ENCODE measurements around the gene NFE2L3.

The NFE2L3 gene

DNA sequence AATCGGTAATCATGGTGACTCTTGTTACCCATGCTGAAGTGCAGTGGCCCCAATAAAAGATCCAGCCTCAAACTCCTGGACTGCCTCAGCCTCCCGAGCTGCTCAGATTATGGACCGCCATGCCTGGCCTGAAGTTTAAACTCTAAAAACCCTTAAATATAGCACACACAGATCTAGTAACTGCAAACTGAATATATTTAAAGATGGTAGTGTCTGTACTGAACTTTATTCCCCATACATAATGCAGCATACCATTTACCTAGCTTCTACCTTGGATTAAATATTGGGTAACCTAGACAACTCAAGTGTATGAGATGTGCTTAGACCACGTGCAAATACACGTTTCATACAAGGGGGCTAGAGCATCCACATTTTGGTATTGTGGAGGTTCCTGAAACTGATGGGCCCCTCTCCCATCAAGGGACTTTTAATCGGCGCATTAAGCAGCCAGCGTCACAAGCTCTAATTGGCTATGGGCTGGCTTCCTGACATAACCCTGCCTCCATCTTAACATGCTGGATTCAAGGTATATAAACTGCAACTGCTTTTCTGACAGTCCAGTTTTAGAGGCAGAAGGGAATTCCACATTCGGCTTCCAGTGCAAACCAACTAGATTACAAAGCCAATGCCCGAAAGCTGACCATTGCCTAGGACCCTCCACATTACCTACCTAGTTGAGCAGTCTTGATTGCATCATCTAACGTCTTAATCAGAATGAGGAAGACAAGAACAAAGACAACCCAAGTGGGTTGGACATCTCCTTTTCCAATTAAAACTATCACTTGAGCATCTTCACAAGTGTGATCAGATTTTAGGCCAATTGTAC lies 35.6 kb downstream of the NFE2L3 start:
- DNase-seq, result peak; percentile 45 to 60

DNA sequence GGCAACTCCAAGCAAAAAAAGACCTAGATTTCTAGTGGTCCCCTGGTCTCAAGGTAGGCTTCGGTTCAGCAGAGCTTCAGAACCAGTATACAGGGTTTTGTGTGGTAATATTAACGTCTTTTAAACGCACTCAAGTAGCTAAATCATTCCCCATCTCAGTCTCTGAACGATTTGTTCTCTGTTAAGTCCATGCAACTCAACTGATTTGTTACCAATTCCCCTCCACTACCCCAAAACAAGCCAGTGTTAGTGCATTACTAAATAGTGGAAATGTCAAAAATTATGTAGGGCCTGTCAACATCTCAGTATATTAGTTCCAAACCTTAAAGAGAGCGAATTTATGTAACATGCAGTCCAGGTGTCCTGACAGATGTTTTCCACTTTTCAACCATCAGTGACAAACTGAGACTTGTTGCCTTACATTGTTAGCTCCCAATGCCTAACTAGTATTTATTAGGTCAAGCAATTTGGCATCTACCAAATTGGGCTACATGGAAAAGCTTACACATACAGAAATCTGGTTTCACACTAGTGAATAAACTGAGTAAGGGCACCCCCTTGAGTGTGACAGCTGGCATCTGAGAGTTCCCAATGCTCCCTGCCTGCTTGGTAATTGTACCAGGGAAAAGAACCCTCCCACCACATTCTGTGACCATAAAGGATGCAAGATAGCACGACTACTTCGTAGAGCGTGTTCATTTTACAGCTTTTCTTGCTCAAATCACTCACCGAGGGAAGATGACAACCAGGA lies 36.4 kb downstream of the NFE2L3 start:
- peak in 1 of 2 donors; percentile 57 for DNase-seq

DNA sequence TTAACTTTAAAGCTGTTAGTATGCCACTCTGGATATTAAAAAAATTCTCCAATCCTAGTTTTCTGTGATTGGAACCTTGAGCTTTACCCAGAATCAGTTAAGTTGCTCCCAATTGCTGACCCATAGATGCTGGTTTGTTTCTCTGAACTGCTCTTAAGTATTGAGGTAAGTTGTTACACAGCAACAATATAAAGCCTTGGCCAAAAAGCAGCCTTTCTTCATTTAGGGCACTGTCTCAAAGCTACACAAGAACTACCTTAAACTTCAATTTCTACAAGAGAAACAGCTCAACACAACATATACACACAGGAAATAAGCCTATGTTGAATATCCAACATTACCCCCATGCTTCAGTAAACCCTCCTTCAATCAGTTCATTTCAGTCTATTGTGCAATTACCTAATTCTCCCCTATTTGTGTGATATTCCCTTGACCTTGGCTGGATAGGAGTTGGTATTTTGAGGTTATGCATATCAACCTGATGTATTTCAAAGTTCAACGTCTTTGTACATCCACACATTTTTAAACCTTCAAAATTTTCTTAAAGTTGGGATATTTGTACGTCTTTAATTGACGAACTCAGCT lies 37.1 kb downstream of the NFE2L3 start:
- DNase-seq, result peak in 1 of 2 donors; percentile 46

DNA sequence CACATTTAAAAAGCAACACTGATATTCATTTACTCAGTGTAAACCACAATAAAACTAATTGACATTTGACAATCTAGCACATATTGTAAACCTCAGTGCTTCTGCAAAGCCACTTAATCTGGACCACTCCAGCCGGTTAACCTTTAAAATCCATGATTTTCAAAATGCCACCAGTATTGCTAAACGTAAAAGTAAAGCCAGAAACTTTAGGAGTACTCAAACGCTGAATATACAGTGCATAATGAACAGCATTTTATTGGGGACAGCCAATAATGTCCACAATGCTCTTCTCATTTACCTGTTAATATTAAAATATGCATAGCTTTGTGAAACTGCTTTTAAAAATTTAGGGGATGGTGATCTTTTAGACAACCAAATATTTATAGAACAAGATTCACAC lies 37.7 kb downstream of the NFE2L3 start:
- no peak for DNase-seq

DNA sequence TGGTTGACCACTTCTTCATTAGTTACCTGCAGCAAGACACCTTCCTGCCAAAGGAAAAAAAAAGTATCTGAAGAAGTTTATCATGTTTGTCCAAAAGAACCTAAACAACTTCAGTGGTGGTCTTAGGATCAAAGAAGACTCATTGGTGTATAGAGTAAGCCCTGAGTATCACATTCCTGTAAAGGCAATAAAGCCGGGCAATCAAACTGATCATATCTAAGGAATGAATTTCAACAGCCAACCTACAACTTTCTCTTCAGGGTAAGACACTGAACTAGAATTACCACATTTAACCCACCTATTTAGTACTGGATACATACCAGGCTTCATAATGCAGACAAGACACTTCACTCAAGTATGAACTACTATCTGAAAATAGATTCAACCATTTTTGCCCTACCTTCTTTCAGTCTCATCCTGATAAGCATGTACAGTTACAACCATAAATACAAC lies 38.4 kb downstream of the NFE2L3 start:
- peak in 1 of 2 donors; percentile 34 for DNase-seq

DNA sequence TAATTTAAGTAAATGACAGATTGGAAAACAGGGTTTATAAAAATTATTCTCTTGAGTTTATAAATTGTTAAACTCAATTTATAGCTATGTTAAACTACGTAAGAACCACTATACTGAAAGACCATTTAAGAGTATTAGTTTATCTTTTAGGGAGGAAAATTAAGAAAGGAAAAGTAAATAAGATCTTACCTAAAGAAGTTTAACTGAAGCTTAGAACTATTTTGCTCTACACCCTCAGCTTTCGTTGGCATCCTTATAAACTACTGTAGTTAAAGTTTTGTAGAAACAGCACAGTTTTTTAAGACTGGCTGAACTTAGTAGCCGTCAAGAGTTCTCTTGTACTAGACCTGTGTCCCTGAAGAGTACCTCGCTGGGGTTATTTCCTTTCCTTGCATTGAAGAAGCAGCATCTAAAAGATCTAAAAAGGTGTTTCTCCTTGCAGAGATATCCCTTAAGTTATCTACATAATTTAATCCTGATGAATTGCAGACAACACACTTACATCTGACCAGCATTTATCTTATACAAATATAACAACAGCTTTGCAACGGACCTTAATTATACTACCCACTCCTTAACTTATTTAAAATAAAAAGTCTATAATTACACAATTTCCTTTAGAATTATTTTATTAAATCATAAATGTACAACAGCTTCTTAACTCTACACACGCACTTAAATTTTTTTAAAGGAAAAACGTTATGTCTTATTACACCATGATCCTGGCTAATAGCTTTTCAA lies 39.4 kb downstream of the NFE2L3 start:
- DNase-seq, result no peak

DNA sequence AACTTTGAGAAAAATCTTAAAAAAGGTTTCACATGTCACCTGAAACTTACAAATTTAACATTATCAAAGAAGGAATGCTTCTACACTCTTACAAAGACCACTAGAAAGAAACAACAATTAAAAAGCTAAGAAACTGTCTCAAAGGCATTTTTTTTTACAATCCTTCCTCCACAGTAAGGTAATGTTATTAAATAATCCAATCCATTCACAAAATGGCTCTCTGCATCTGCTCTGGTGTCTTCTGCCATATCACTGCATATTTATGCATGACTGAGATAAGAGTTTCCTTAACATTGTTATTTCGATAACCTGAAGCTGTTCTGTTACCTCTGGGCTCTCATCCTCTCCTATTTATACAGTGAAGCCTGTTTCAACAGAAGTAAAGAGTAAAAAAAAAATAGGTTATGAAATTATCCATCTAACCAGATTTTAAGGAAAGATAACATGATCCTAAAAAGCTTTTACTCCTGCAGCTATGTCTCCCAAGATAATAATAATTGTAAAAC lies 40.0 kb downstream of the NFE2L3 start:
- DNase-seq, result peak in 1 of 2 donors; percentile 18

DNA sequence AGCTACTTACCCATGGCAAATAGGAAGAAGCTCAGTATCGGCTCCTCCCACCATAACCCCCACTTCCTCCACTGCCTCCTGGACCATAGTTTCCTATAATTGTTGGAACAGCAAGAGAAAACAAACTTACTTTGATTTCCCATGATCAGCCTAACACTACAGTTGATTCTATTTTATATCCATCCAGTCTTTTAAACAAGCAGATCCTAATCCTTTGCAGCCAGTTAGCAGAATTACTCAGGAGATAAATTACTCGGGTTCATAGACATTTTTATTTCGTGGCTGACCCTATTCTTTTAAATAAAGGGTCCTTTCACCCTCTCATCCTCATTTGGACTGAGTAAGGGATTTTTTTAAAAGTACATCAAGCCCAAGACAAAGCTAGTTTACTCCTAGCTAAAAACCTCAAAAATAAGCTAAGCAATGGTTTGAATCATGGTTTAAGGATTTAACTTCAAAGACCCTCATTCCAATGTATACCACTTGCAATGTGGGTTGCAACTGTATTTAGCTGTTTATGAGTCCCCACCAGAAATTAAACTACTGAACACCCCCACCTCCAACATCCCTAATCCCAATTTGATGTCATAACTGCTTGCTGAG lies 40.6 kb downstream of the NFE2L3 start:
- peak in 1 of 2 donors; percentile 38 for DNase-seq

DNA sequence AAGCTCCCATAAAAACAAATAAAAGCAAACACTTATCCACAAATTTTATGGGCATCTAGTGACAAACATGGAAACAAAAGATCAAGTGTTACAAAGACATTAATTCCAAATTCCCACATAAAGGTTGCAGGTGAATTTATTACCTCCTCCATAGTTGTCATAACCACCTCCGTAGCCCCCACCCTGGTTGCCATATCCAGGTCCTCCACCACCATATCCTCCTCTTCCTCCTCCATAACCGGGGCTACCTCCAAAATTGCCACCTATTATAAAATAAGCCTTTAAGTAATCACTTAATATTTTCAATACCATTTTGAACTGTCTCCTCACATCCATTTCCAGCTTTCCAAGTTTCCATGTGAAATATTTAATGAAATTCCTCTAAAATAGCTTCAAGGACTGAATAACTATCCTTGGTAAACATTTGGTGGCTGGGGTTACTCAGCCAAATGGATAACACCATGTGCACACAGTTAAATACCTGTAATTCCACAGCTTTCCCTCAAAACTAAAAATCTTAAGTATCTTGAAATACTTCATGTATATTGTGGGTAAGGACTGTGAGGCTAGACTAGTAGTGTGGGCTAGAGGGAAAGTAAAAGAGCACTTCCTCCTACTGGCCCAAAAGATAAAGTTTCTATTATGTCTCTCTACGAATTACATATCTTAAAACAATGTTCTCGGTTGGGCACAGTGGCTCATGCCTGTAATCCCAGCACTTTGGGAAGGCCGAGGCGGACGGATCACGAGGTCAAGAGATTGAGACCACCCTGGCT lies 41.6 kb downstream of the NFE2L3 start:
- peak in 1 of 2 donors; percentile 37 for DNase-seq

DNA sequence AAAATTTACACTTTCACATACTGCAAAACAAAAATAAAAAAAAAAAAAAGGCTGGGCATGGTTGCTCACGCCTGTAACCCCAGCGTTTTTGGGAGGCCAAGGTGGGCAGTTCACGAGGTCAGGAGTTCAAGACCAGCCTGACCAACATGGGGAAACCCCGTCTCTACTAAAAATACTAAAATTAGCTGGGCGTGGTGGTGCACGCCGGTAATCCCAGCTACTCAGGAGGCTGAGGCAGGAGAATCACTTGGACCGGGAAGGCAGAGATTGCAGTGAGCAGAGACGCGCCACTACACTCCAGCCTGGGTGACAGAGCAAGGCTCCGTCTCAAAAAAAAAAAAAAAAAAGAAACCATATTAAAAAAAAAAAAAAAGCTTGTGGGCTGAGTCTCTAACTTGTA lies 42.8 kb downstream of the NFE2L3 start:
- DNase-seq, result peak in 1 of 2 donors; percentile 34

DNA sequence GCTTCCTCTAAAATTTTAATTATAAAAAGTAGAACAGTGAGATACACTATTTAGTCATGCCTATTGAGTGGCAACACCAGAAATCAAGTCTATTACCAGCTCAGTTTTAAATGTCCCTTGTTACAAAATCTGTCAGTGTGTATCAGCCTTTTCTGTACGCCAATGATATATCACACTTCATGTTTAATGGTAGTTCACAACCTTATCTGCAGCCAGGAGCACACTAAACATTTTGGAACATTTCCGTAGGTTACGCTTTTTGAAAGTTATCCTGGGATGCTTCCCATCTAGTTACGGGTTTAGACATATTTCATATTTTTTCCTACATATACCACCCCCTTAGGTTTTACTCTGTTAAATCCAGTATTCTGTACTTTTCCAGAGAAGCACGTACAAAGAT lies 43.2 kb downstream of the NFE2L3 start:
- peak in 1 of 2 donors; percentile 33 for DNase-seq

DNA sequence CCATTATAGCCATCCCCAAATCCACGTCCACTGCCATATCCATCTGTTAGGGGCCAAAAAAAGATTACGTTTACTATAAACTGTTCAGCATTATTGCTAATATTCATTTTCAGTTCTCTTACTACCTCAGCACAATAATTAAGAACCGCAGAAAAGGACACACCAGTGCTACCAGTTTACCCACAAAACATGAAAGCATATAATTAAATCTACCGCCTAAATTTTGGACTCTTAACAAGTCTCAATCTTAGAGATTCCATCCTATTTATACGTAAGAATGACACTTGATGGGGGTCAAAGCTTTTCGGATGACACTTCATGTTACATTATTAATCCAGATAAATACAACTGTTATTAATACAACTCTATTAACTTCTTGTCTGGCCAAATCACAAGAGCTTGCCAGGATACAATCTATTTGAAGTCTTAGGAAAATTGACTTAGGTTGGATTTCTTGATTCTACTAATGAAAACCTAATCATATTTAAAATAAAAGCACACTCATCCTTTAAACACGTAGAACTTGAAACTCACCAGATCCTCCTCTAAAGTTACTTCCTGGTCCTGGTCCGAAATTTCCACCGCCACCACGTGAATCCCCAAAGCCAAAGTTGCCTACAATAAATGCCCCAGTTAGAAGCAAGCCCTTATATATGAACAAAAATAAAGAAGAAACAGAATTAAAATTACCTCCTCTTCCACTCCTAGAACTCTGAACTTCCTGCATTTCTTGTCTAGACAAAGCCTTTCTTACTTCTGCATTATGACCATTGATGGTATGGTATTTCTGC lies 44.1 kb downstream of the NFE2L3 start:
- DNase-seq, result peak in 1 of 2 donors; percentile 35

DNA sequence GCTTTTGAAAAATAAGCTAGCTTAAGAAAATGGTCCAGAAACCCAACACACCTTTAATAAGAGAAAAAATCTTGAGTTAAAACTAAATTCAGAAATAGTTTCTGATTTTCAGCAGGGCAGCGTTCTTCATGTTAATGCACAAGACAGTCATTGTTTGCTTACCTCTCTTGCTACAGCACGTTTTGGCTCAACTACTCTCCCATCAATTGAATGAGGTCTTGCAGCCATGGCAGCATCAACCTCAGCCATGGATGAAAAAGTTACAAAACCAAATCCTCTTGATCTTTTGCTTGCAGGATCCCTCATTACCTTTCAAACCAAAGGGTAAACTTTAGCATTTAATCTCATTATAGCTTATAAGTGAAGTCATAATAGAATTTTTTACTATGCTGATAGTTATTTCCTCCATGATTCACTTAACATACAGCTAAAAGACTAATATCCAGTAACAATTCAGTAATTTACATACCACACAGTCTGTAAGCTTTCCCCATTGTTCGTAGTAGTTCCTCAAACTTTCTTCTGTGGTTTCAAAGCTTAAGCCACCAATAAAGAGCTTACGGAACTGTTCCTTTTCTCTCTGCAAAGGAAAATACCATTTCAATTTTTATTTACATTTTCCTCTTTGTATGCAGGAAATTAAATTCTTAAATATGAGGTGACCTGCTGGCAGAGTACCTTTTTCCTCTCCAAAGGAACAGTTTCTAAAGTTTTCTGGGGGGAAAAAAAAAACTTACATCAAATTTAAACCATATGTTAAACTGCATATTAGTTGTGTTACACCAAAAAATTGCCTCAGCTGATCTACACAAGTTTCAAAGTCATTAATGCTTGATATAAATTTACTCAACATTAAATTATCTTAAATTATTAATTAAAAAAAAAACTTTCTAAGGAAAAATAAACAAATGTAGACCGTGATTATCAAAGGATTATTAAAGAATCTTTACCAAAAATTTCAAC lies 45.4 kb downstream of the NFE2L3 start:
- peak in 1 of 2 donors; percentile 42 for DNase-seq

DNA sequence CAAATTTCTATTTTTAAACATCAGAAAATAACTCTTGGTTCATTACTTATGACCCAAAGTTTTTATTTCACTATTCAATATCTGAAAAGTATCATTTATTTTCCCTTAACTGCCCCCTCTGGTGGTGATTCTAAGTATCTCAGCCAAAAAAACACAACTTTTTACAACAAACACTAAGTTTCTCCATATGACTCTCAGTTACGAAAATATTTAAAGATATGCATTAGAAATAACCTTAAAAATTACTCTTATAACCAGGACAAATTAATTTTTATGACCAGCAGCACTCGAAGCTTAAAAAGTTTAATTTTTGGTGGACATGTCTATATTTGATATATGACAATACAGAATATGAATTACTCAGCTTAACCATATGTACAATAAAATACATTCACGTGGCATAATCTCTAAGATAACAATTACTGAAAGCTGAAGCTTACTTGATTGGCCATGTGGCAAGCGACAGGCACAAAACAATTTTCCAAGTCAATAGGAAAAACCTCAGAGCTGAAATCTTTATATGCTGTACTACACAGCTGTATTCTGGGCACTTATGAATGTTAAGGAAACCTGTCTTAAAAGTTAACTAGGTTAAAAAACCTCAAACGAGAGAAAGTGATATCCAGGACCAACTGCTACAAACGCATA lies 46.3 kb downstream of the NFE2L3 start:
- peak in 1 of 2 donors; percentile 73 for DNase-seq

DNA sequence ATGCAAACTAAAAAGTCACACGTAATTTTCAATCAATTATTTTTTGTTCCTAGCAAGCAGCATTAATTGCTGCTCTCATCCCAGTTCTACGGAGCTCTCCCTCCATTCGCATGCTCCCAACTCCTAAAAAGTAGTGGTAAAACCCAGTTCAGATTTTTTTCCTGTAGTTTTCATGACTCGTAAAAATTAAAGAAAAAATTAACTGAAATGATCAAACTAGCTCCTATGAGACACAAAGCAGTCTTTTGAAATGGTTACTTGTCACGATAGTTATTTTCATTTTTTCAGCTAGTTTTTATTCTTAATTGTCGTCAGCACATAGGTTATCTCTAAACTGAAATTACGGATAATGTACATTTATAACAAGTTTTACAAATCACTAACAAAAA lies 46.8 kb downstream of the NFE2L3 start:
- DNase-seq, result no peak

DNA sequence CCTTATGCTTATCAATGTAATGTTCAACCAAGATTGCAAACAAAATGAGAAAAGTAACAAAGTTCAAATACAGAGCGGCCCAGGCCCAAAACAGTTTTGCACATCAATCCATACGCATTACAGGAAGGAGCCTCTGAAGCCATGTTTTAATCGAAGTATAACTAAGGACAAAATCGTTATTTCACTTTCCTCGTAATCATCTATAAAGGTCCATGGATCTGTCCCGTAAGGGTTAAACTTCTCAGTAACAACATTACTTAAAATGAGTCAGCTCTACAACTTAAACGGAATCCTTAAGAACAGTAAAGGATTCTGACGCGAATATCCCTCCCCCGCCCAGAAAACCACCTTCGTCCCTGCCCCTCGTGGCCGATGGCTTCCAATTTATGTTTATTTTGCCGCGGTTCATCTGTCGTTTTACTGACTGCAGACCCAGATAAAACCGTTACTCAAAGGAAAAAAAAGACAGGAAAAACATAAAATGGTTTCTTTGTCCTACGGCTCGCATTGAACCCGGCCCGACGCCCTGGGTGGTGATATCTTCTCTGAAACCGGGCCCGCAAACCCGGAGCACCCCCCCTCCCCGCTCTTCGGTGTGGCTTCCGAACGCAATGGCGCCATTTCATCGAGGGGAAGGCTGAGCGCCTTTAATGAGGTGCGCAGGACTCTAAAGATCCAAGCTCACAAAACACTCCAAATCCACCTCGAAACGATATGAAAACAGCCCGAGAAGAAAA lies 47.5 kb downstream of the NFE2L3 start:
- peak; percentile 70 for DNase-seq

DNA sequence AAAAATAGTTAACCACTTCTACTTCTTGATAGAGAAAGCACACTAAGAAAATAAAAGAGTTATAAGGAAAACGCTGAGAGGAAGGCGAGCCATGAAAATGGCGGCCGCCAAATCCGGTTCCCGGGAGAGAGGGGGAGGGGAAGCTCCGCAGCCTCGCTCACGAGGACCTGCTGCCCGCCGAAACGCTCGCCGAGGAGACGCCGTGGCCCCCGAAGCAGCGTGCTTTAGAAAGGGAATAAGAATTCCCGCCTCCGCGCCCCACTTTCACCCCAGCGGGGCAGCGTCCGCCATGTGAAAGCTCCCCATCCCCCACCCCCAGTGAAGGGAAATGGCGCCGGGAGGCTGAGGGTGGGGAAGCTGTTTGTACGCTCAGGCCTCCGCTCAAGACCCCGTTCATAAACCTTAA lies 48.0 kb downstream of the NFE2L3 start:
- peak; percentile 68 to 79 for DNase-seq

Measured in CD4-positive, alpha-beta T cell treated with Interleukin-4 for 1 hour (primary cell).